AG08395 (cell line): ENCODE results near the gene IGFL1.
"Not testable (repeated sequence)": the region's sequence is repeated elsewhere in the genome, so short reads cannot be mapped to it uniquely, and the experiment has no call there.

Experiments used
- DNase-seq: peaks from one replicate; pipeline ENCODE4 v3.0.0; 2012; ENCODE audit warnings: mixed read lengths, low spot score

Gene IGFL1

GRCh38 chr19:46202426-46202825, 27.1 kb upstream of the IGFL1 start:
- no peak for DNase-seq

DNA sequence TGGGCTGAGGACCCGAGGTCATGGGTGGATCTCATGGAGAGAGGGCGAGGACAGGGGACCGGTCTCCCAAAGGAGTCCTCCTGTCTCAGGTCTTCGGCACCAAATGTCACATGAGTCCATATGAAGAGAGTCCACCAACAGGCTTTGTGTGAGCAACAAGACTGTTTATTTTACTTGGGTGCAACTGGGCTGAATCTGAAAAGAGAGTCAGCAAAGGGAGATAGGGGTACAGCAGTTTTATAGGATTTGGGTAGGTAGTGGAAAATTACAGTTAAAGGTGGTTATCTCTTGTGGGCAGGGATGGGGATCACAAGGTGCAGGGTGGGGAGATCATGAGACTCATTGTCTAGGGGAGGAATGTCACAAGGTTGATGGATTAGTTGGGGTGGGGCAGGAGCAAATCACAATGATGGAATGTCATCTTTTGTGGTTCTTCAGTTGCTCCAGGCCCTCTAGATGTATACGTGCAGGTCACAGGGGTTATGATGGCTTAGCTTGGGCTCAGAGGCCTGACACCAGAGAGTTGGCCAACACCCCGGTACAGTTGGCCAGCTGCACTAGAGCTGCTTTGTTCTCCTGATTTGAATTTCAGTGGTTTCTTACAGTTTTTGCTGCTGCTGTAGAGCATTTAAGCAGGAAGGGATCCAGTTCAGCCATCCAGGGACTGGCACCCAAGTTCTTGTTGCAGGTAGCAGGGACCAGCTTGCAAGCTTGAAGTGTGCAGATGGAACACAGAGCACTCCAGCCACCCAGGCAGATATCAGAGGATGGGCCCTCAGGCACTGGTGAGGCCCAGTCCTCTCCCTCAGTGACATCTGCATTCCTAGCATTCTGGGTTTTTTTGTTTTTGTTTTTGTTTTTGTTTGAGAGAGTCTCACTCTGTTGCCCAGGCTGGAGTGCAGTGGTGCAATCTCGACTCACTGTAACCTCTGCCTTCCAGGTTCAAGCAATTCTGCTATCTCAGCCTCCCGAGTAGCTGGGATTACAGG, 26.4 kb upstream of the IGFL1 start:
- DNase-seq: no peak

GRCh38 chr19:46204008-46204407, 25.5 kb upstream of the IGFL1 start:
- DNase-seq: no peak

GRCh38 chr19:46205183-46205984, 24.2 kb upstream of the IGFL1 start:
- no peak for DNase-seq

DNA sequence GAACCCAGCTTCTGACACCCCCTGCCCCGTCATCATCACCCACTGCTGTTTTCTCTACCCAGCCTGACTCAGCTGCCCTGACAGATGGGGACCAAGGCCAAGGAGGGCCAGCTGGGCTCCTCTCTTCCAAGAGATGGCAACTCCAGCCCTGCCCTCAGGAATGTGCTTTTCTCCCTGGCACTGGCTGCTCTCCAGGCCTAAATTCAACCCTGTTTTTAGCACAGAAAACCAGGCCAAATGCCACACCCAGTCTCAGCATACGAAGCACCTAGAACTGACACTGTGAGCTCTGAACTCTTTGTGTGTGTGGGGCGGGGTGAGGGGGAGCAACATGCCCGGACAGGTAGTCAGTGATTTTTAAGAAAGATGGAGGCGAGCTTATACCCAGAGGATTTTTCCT, 23.4 kb upstream of the IGFL1 start:
- no peak for DNase-seq

- no peak for DNase-seq
Measured at GRCh38 chr19:46206682-46207081, 22.9 kb upstream of the IGFL1 start.

GRCh38 chr19:46207858-46208257, 21.7 kb upstream of the IGFL1 start:
- not testable (repeated sequence) for DNase-seq

GRCh38 chr19:46209051-46209450, 20.5 kb upstream of the IGFL1 start:
- no peak for DNase-seq

GRCh38 chr19:46209472-46209871, 20.1 kb upstream of the IGFL1 start:
- DNase-seq: no peak

- DNase-seq: no peak
Measured at GRCh38 chr19:46210669-46211068, 18.9 kb upstream of the IGFL1 start.

DNA sequence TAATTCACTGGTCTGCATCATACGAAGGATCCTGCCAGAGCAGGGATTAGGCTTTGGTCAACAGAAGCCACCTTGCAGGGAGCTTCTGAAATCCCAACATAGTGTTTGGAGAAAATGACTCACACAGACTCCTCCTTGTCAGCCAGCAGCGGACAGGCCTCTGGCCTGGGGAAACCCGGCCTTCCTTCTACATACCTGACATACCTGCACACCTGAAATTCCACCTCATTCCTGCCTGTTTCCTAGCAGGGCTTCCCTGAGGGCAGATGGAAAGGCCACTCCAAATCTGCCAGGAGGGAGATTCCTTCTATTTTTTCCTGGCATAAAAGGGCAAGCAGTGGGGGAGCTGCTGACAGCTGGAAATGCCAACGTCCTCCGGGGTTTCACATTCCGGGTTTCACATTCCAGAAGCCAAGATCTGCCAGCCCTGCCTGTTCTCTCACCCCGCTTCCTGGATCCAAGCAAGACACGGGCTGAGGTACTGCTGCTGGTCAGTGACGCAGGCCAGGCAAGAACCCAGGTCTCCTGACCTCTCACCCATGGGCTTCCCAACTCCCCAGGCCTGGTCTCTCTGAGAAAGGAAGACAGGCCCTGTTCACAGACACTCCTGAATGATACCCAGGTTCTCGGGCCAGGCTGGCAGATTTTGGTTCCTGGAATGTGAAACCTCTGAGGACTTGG, 18.2 kb upstream of the IGFL1 start:
- no peak for DNase-seq

GRCh38 chr19:46212592-46212991, 16.9 kb upstream of the IGFL1 start:
- DNase-seq: not testable (repeated sequence)

DNA sequence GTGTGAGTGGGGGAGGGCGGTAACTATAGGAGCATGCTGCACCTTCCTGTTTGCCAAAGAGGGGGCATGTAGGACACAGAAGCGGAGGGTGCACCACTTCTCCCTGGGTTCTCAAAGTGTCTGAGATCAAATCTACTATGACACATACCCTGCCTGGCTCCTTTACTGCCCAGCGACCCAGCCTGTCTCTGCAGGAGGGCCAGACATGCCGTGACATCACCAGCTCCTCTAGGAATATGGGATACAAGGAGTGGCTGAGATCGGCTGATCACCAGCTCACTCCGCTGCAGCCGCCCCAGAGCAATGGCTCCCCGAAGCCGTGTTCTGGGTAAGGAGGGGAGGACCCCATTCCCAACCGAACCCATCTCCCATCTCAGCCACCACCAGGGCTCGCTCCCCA, 16.4 kb upstream of the IGFL1 start:
- DNase-seq: no peak

- DNase-seq: no peak
Measured at GRCh38 chr19:46213806-46214205, 15.7 kb upstream of the IGFL1 start.

DNA sequence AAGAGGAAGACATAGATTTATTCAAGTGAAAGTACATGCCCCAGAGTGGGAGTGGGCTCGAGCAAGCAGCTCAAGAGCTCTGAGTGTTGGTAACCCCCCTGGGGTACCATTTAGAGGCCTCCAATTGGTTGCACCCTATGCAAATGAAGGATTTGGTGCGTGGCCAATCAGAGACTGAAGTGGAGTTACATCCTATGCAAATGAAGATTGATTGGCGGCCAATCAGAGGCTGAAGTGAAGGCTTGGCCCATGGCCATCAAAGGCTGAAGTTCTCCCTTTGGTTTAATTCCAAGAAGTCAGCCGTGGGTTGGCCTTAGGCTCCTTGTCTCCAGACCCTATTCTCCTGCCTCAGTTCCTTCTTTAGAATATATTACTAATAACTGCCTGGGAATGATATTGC, 12.9 kb upstream of the IGFL1 start:
- no peak for DNase-seq

DNA sequence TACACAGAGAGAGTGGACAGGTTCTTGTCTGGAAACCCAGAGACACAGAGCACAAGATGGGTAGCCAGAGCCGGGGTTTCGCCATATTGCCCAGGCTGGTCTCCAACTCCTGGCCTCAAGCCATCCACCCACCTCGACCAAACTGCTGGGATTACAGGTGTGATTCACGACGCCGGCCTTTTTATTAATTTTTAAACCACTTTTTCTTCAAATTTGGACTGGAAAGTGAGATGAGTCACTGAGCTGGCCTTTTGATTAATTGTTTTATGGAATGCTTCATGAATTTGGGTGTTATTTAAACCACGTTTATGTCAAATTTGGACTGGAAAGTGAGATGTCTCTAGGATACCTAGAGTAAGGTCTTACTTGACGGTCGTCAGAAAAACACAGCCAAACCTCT, 12.1 kb upstream of the IGFL1 start:
- no peak for DNase-seq

DNA sequence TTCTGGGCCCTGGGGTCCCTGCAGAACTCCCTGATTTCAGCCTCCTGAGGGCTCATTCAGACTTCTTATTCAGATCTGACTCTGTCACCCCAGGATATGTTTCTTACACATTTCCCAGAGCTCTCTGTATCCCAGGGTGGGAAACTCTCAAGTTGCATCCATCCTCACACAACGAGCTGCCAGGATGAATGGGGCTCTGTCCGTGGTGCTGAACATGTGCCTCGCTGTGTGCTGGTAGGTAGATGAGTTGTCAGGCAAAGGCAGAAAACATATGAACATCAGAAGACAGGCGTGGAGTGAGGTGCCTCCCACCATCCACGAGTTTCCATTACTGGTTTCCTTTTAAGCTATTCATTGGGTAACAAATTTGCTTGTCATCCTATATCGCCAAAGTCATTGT, 11.4 kb upstream of the IGFL1 start:
- DNase-seq: no peak

GRCh38 chr19:46220038-46220615, 9.4 kb upstream of the IGFL1 start:
- DNase-seq: no peak

DNA sequence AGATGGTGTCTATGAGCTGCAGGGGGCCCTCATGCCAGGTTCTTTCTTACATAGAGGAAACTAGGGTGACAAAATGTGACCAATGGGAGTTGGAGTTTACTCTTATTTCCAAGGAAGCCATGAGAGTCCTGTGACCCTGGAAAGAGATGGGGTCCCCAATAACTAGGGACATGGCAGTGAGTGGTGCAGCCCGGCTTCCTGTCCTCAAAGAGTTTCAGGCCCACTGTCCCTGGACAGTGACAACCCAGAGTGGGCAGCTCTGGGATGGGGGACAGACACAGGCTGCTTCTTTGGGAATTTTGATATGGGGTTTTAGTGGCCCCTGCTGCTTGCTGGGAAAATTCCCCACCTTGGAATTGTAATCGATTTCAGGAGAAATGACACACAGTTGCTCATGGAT, 8.4 kb upstream of the IGFL1 start:
- no peak for DNase-seq

- DNase-seq: peak; percentile 91
Measured at GRCh38 chr19:46221981-46222610, 7.4 kb upstream of the IGFL1 start.

DNA sequence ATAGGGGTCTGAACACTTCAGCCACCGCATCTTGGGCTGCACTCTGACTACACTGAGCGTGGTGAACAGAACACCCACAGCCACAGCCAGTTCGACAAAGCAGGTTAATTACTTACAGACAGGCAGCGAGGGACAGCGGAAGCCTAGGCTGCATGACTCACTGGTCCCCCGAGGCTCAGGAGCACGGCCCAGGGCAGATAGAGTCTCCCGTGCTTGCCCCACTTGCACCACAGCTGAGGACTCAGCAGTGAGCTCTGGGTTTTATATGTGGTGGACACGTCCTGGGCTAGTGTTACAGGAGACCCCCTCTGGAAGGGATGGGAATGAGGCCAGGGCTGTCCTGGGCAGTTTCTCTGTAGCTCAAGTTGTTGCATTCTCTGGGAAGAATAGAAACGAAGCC, 5.8 kb upstream of the IGFL1 start:
- DNase-seq: not testable (repeated sequence)

DNA sequence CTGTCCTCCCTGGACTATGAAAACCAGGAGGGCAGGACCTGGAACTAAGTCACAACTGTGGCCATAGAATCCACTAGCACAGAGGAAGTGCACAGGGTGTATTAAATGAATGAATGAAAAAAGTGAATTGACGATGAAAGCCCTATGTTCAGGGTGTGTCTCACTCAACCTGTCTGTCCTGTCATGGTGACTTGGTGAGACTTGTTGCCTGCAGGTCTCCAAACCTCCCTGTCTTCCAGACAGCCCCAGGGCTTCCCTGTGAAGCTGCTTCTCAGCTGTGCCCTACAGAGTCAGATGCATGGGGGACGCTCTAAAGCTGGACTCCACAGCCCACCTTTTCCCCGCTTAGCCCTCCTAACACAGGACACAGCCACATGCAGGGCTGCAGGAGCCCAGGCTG, 4.8 kb upstream of the IGFL1 start:
- DNase-seq: no peak
